H1 (cell line): ENCODE measurements around the gene SERPINA12. TPM values are rescaled to one million over a fixed set of nuclear protein-coding genes. Genes with fewer than 3 reads are reported as not detected.

Source experiments
- EZH2 ChIP-seq: fragments of 200-600 bp; sonication (generic); IDR thresholded peaks from 2 replicates; pipeline ENCODE4 v1.7.1; 2012; ENCODE audit warnings: low read depth, mild to moderate bottlenecking, moderate library complexity, low read length, inconsistent platforms; ENCODE audit not compliant: severe bottlenecking
- polyA plus RNA-seq, 7 experiments: library from polyadenylated mRNA; depleted of rRNA in 3 of 7; stranded (reverse) in 5 of 7; unstranded in 2 of 7; fragments of >200 nt in 5 of 7; fragments of 200-250 nt in 2 of 7; gene quantifications; 1 replicate in 5 of 7; 2 replicates in 1 of 7; 4 replicates in 1 of 7; pipeline versions ENCODE4 v1.2.1 to v1.2.3, GENCODE V29; 2011 to 2013; ENCODE audit warnings: missing spikeins in 2 of 7, mixed read lengths in 2 of 7
- total RNA-seq: library from RNA; stranded (reverse); fragmentation: NEBNext Ultra II Directional; extraction: Animal tissue kit (Norgen Biotek cat#: 25700); gene quantifications from 2 replicates; pipeline ENCODE4 v1.2.1, GENCODE V29; 2021

SERPINA12 gene
- total and polyA plus RNA-seq, 2 of the 8 experiments (the other 6 are each of a cell fraction or from before 2014, with no cell fraction given): not detected

- TF ChIP-seq EZH2: no peak
These were observed 68.1 kb downstream of the SERPINA12 start (continued) for GRCh38 chr14:94441130-94441529.
